PC-3 (cell line): ENCODE data around the gene CIAO2B.
"Not testable (repeated sequence)": the region's sequence is repeated elsewhere in the genome, so short reads cannot be mapped to it uniquely, and the experiment has no call there.

Experiments
- EZH2phosphoT487 ChIP-seq: fragments of 300-600 bp; sonication (generic); IDR thresholded peaks from 2 replicates; pipeline ENCODE4 v1.6.1; 2018; ENCODE audit warnings: mild to moderate bottlenecking, antibody characterized with exemption, low read length, borderline replicate concordance
- TF ChIP-seq, protein P1 (sequence below): fragments of 300-600 bp; sonication (generic); conservative IDR thresholded peaks from 2 replicates; pipeline ENCODE4 v1.5.1; 2017; ENCODE audit warnings: antibody characterized with exemption, low read depth, mild to moderate bottlenecking, low read length

DNA sequence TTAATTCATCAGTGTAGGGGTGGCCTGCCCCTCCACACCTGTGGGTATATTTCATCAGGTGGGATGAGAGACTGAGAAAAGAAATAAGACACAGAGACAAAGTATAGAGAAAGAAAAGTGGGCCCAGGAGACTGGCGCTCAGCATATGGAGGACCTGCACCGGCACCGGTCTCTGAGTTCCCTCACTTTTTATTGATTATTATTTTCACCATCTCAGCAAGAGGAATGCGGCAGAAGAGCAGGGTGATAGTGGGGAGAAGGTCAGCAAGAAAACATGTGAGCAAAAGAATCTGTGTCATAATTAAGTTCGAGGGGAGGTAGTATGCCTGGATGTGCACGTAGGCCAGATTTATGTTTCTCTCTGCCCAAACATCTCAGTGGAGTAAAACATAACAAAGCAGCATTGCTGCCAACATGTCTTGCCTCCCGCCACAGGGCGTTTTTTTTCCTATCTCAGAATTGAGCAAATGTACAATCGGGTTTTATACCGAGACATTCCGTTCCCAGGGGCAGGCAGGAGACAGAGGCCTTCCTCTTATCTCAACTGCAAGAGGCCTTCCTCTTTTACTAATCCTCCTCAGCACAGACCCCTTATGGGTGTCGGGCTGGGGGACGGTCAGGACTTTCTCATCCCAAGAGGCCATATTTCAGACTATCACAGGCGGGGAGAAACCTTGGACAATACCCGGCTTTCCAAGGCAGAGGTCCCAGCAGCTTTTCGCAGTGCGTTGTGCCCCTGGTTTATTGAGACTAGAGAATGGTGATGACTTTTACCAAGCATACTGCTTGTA is 21.4 kb upstream of the CIAO2B start:
- TF ChIP-seq, protein P1, sequence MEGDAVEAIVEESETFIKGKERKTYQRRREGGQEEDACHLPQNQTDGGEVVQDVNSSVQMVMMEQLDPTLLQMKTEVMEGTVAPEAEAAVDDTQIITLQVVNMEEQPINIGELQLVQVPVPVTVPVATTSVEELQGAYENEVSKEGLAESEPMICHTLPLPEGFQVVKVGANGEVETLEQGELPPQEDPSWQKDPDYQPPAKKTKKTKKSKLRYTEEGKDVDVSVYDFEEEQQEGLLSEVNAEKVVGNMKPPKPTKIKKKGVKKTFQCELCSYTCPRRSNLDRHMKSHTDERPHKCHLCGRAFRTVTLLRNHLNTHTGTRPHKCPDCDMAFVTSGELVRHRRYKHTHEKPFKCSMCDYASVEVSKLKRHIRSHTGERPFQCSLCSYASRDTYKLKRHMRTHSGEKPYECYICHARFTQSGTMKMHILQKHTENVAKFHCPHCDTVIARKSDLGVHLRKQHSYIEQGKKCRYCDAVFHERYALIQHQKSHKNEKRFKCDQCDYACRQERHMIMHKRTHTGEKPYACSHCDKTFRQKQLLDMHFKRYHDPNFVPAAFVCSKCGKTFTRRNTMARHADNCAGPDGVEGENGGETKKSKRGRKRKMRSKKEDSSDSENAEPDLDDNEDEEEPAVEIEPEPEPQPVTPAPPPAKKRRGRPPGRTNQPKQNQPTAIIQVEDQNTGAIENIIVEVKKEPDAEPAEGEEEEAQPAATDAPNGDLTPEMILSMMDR = not testable (repeated sequence)
- not testable (repeated sequence) for TF ChIP-seq EZH2phosphoT487
